SHP77 (cell line): ENCODE data around the gene IFNLR1.

ENCODE experiments used
- DNase-seq, 2 experiments: peaks; one replicate each; lab custom pipeline; 2025; lab: John Stamatoyannopoulos, UW

Gene IFNLR1

DNA sequence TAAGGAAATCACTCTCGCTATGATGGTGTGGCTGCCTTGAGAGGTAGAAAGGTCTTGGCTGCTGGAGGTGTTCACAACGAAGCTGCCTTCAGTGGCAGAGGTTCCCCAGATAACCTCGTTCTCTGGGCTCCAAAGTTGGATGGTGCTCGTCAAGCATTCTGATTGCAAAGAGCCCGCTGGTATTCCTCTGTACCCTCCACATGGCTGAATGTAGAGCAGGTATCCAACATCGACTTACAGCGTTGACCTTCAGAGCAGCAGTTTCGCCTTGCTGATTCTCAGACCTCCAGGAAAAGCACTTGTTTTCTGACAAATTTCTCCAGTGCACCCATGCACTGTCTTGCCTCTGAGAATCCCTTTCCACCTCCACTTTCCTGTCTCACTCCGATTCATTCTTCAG, 39.9 kb downstream of the IFNLR1 start:
- DNase-seq, result no peak

DNA sequence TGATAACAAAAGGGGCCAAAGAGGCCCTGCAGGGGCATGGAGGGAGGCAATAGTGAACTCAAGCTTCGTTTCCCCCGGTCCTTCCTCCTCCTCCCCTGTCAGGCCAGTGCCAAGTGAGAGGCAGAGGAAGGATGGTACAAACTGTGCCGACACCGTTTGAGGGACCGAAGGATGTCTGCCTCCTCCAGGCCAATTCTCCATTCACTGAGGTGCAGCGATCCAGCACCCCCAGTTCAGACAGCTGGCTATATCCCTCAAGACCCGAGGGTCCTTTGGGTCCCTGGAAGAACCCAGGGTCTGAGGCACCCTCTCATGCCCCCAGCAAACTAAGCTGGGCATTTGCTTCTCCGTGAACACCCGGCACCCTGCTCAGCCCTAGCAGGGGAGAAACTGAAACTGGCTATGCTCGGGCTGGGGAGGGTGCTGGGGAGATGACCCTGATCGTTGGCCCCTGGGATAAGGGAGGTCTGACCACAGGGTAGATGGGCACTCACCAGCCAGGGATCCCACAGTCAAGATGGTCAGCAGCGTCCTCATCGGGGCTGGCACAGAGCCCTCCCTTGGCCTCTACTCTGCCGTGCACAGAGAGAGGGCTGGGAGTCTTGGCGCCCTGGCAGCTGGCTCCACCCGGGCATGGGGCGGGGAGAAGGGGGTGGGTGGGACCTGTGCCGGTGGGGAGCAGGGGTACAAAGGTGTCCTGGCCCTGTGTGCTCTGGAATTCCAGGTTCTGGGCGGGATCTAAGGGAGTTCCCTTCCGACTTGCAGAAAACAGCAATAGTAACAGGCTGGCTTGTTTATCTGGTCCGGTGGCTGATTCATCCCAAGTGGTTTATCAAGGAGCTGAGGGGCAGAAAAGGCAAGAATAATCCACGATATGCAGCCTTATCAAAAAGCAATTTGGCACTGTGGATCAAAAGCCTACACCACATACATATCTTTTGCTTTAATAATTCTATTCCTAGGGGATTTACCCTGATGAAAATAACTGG, 44.2 kb downstream of the IFNLR1 start, which contains the start of gene IL22RA1:
IL22RA1 (minus strand) TSS at position 595 of the 989 bp plus-strand sequence; CDS start at position 537, 58 bp downstream.
- DNase-seq, result no peak

GRCh38 chr1:24141311-24141997, 45.6 kb downstream of the IFNLR1 start:
- no peak for DNase-seq

GRCh38 chr1:24140741-24141181, 46.3 kb downstream of the IFNLR1 start:
- no peak for DNase-seq

- DNase-seq, result no peak
Observed at GRCh38 chr1:24139841-24140425, 47.2 kb downstream of the IFNLR1 start.

DNA sequence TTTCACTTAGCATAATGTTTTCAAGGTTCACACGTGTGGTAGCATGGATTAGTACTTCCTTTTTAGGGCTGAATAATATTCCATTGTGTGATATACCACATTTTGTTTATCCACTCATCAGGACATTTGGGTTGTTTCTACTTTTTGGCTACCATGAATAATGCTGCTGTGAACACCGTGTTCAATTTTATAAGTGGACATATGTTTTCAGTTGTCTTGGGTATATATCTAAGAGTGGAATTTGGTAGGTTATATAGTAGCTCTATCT, 47.9 kb downstream of the IFNLR1 start:
- DNase-seq, result no peak

- DNase-seq, result no peak
Observed at GRCh38 chr1:24138476-24139221, 48.4 kb downstream of the IFNLR1 start.

DNA sequence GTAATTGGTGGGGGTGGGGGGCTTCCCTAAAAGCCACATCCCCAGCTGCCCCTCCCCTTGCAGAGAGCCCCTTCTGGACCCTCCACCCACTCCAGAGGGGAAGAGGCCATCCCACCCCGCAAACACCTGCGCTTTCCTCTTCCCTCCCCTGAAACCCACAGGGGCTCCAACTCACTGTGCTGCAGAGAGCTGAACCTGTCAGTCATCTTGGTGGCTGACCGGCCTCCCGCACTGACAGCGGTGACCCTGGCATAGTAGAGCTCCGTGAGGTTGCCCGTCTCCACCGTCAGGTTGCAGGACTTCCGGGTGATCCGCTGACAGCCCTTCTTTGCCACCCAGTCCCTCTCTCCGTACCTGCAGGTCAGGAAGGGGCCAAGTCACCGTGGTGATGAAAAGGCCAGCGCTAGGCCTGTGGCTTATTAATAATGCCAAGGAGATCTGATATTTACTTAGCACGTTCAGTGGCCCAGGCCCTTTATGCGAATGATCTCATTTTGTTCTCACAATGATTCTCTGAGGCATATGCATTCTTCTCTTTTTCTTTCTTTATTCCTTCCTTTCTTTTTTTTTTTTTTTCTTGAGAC, 50.0 kb downstream of the IFNLR1 start:
- no peak for DNase-seq

DNA sequence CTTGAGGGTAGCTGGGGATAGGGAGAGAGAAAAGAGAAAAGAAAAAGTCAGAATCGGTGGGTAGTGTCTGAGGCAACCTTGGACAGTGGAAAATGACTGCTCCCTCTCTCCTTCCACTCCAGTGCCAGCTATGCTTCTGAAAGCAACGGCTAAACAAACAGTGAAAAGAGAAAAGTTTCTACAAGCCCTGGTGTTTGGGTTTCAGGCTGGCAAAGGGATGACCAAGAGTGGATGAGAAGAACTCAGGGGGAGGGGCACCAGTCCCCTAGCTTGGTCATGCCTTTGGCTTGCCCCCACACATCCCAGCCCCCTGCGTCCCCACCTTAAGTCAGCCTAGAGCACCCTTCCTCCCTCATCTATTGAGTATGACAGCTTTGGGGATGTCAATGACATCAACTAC, 52.7 kb downstream of the IFNLR1 start:
- no peak for DNase-seq

DNA sequence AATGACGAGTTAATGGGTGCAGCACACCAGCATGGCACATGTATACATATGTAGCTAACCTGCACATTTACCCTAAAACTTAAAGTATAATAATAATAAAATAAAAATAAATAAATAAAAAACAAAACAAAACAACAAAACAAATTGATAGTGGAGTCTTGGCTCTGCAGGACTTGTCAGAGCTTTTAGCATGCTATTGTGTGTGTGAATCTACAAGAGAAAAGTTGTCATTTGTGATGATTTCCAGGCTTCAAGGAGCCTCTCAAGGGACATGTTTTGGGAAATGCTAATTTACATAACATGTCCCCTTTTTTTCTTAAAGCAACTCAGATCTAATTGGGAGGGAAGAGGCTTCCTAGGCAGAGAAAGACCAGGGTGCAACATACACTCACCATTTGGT, 53.3 kb downstream of the IFNLR1 start:
- no peak for DNase-seq

DNA sequence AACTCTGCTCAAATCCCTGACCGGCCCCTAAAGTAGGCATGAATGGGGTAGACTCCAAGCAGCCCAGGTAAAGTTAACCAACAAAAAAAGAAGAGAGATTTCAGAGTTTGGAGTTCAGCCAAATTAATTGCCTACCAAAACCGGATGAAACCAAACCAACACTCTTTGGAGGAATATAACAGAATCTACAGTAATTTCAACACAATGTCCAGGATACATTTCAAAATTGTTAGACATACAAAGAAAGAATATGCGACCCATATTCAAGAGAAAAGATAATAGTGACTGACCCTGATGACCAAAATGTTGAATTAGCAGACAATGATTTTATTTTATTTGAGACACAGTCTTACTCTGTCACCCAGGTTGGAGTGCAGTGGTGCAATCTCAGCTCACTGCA, 56.7 kb downstream of the IFNLR1 start:
- DNase-seq, result no peak

GRCh38 chr1:24127801-24128363, 59.2 kb downstream of the IFNLR1 start:
- no peak for DNase-seq

DNA sequence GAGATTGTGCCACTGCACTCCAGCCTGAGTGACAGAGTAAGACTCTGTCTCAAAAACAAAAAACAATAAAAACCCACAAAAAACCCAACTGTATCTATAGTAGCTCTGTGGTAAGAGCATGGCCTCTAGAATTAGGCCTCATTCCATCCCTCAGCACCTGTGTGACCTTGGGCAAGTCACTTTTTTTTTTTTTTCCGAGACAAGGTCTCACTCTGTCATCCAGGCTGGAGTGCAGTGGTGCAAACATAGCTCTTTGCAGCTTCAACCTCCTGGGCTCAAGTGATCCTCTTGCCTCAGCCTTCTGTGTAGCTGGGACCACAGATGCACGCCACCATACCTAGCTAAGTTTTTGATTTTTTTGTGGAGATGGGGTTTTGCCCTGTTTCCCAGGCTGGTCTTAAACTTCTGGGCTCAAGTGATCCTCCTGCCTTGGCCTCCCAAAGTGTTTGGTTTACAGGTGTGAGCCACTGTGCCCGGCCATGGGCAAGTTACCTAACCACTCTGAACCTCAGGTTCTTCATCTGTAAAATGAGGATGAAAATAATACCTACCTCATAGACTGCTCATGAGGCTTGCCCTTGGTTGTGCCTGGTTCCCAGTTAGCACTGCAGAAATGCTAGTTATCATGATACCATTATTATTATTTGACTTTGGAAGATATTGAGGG, 59.8 kb downstream of the IFNLR1 start:
- DNase-seq, result no peak

- no peak for DNase-seq
Observed at GRCh38 chr1:24126672-24127023, 60.4 kb downstream of the IFNLR1 start.

- DNase-seq, result no peak
Observed at GRCh38 chr1:24126018-24126671, 60.9 kb downstream of the IFNLR1 start.

DNA sequence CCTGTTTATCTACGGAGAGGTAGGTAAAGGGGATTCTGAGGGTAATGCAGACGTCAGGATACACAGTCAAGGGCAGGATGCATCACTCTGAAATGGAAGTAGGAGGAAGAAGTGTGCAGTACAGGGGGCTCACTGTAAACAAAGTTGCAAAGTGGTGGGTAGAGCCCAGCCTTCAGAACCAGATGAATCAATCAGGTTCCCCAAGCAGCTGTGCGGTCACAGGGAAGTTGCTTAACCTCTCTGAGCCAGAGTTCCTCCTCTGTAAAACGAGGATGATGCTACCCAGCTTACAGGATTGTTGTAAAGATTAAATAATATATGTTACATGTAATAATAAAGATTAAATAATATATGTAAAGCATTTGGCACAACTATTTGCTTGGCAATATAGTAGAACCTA, 61.6 kb downstream of the IFNLR1 start:
- DNase-seq, result no peak

GRCh38 chr1:24124980-24125379, 62.1 kb downstream of the IFNLR1 start:
- DNase-seq, result no peak

DNA sequence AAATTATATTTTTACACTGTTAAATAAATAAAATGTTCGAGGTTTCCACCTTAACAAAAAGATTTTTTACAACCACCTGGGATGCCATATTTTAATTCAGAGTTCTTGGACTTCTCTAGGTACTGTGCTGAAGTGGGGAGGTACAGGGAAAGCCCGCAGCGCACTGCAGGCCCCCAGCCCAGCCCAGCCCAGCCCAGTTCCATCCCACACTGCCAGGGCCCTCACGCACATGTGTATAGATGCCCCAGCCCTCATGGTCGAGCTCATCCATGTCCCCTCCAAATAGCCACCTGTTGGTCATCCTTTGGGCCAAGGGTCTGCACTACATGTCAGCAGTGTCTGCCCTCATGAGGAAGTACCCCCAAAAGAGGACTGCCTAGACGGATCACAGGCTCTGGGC, 63.5 kb downstream of the IFNLR1 start:
- DNase-seq, result no peak

DNA sequence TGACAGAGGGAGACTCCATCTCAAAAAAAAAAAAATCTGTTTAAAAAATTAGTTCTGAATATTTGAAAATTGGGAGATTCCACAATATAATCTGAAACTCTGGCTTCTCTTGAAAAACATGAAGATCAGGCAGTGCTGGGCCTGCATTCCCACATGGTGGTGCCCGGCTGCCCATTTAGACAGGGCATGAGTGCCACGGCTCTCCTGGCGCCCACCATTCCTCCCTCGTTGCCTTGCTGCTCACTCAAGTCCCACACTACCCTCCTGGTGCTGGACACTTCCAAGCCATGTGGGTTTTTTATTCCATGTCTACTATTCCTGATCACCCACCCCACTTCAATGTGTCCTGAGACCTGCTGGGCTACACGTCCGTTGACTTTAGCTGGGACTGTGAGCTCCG, 64.3 kb downstream of the IFNLR1 start:
- no peak for DNase-seq

DNA sequence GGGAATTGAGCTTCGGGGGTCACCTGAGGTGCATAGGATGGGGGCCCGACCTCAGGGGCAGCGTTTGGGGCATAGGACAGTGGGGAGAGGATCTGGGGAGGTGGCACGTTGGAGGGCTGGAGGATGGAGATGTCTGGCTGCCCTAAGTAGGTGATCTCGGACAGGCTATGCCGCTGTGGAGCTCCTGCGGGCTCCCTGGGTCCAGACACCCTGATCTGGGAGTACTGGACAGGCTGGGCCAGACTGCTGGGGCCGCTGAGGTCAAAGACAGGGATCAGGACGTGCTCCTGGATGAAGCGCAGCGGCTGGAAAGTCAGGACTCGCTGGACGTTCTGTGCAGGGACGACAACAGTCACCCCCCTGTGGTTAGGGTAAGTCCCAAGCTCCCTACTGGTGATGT, 65.7 kb downstream of the IFNLR1 start:
- no peak for DNase-seq

GRCh38 chr1:24120965-24121364, 66.1 kb downstream of the IFNLR1 start:
- DNase-seq, result no peak
